Uterus (tissue), 2 donors: ENCODE measurements around the gene PDE4D.

Source experiments
- POLR2A ChIP-seq, 2 donors: fragments of 450-650 bp; IDR thresholded peaks; one replicate each; pipeline ENCODE4 v1.6.1; 2016; ENCODE audit warnings: antibody characterized with exemption in 2 of 2, mild to moderate bottlenecking in 1 of 2, moderate library complexity in 1 of 2
- TF ChIP-seq, protein P1 (sequence below), 4 experiments: fragments of 200-600 bp in 2 of 4; fragments of 450-650 bp in 2 of 4; sonication (generic) in 2 of 4; IDR thresholded peaks; one replicate each; pipeline ENCODE4 v1.5.1; 2016 to 2019; ENCODE audit warnings: antibody characterized with exemption in 4 of 4, mild to moderate bottlenecking in 2 of 4, moderate library complexity in 1 of 4

DNA sequence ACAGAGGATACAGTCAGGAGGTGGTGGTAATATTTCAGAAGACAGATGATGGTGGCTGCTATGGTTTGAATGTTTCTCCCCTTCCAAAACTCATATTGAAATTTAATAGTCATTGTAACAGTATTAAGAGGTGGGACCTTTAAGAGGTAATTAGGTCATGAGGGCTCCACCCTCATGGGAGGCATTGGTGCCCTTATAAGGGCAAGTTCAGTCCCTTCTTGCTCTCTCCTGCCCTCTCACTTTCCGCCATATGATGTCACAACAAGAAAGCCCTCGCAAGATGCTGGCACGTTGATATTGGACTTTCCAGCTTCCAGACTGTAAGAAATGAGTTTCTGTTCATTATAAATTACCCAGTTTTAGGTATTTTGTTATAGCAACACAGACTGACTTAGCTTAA, 274.9 kb downstream of the PDE4D start:
- TF ChIP-seq, protein P1, sequence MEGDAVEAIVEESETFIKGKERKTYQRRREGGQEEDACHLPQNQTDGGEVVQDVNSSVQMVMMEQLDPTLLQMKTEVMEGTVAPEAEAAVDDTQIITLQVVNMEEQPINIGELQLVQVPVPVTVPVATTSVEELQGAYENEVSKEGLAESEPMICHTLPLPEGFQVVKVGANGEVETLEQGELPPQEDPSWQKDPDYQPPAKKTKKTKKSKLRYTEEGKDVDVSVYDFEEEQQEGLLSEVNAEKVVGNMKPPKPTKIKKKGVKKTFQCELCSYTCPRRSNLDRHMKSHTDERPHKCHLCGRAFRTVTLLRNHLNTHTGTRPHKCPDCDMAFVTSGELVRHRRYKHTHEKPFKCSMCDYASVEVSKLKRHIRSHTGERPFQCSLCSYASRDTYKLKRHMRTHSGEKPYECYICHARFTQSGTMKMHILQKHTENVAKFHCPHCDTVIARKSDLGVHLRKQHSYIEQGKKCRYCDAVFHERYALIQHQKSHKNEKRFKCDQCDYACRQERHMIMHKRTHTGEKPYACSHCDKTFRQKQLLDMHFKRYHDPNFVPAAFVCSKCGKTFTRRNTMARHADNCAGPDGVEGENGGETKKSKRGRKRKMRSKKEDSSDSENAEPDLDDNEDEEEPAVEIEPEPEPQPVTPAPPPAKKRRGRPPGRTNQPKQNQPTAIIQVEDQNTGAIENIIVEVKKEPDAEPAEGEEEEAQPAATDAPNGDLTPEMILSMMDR (IDR thresholded peaks at IDR 0.05) = no peak
- no peak for TF ChIP-seq POLR2A (IDR thresholded peaks at IDR 0.05)
